Immature natural killer cell (primary cell): Measurements from ENCODE around the gene SDC3. TPM values are rescaled to one million over a fixed set of nuclear protein-coding genes. Genes with fewer than 3 reads are reported as not detected.
A peak's percentile ranks its signal among the peaks of the same experiment; 100 is the strongest.
"Not testable (repeated sequence)": the region's sequence is repeated elsewhere in the genome, so short reads cannot be mapped to it uniquely, and the experiment has no call there.

Experiments
- DNase-seq, 3 donors: peaks; one replicate each; pipeline ENCODE4 v3.0.0; 2022; ENCODE audit warnings: mixed read lengths in 1 of 3
- H3K27ac Mint-ChIP-seq, 6 donors: one replicate each; pipeline ENCODE4 v1.8.0; 2020; ENCODE audit warnings: mixed read lengths in 6 of 6, mild to moderate bottlenecking in 5 of 6, inconsistent platforms in 4 of 6, moderate library complexity in 3 of 6
- H3K27me3 Mint-ChIP-seq, 3 donors: one replicate each; pipeline ENCODE4 v1.8.0; 2020 to 2021; ENCODE audit warnings: low read depth in 3 of 3, mild to moderate bottlenecking in 3 of 3, mixed read lengths in 3 of 3, moderate library complexity in 3 of 3, inconsistent platforms in 1 of 3
- H3K36me3 Mint-ChIP-seq, 3 donors: one replicate each; pipeline ENCODE4 v1.8.0; 2020; ENCODE audit warnings: mixed read lengths in 3 of 3, inconsistent platforms in 2 of 3, mild to moderate bottlenecking in 2 of 3
- H3K4me1 Mint-ChIP-seq, 2 donors: one replicate each; pipeline ENCODE4 v1.8.0; 2020; ENCODE audit warnings: inconsistent platforms in 2 of 2, mild to moderate bottlenecking in 2 of 2, mixed read lengths in 2 of 2, moderate library complexity in 1 of 2
- H3K4me3 Mint-ChIP-seq, 5 donors: one replicate each; pipeline ENCODE4 v1.8.0; 2020; ENCODE audit warnings: mild to moderate bottlenecking in 5 of 5, mixed read lengths in 5 of 5, inconsistent platforms in 3 of 5, moderate library complexity in 3 of 5
- H3K9me3 Mint-ChIP-seq, 6 donors: one replicate each; pipeline ENCODE4 v1.8.0; 2020; ENCODE audit warnings: mild to moderate bottlenecking in 6 of 6, mixed read lengths in 6 of 6, inconsistent platforms in 4 of 6, moderate library complexity in 3 of 6
- polyA plus RNA-seq, 3 donors: library from polyadenylated mRNA; unstranded; fragments of 300-500 nt; fragmentation: Illumina TruSeq; gene quantifications; one replicate each; pipeline ENCODE4 v1.2.3, GENCODE V29; 2021

Gene SDC3
- polyA plus RNA-seq, 3 donors from 2014 or later: not detected

DNA sequence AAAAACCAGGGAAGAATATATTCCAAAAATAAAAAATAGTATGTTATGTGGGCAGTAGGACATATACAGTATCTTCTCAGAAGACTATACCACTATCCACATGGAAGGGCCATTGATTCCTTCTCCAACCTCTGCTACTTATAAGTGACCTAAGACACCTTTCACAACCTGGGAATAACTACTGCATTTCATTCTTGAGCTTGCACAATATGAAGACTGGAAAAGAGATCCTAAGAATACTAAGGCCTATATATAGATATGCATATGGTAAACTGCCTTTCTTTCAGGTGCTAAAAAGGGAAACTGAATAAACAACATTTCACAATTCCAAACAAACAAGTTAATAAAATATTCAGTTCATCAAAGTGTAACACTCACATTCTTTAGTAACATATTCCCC lies 32.0 kb upstream of the SDC3 start:
- no peaks in the 10 kb centered on the region for H3K9me3 Mint-ChIP-seq
- peaks cover 0 to 6% of the 10 kb centered on the region in 2 donors for H3K4me1 Mint-ChIP-seq
- no peak overlapping the region for H3K4me3 Mint-ChIP-seq
- DNase-seq: no peak
- H3K27ac Mint-ChIP-seq: no peak overlapping the region
- H3K27me3 Mint-ChIP-seq: peaks cover 0 to 2% (median 0%) of the 10 kb centered on the region in 3 donors
- H3K36me3 Mint-ChIP-seq: peaks cover 26 to 53% (median 42%) of the 10 kb centered on the region in 3 donors

DNA sequence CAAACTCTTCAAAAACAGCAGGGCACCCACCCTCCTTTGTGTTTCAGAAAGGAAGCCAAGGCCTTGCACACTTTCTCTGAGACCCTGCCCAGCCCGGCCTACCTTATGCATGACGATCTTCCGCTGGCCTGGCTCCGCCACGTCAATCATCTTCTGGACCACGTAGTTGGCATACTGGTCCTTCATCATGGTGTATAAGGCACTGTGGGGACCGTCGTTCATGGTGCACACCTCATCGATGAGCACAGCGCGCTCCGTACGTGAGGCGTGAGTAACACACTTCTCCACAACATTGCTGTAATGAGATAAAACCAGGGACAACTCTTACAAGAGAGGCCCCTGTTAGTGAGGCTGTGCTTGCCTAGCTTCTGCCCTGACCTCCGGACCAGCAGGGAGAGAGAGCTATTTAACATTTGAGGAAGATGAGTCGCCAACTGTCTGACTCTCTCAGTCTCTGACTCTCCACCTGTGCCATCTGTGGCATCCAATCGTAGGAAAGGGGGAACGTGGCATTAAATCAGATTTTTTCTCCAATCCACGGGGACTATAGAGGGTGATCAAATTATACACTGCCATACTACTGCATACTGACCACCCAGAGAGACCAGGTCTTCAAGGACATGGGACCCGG lies 28.1 kb upstream of the SDC3 start:
- Mint-ChIP-seq H3K4me1 (no peaks in the 10 kb centered on the region), H3K4me3 (no peak overlapping the region), H3K27ac (peak overlapping the region in 2 of 6 donors; percentile 5 to 21), H3K36me3 (peaks cover 8 to 43% (median 38%) of the 10 kb centered on the region in 3 donors), H3K9me3 (no peaks in the 10 kb centered on the region), H3K27me3 (peaks cover 0 to 10% (median 4%) of the 10 kb centered on the region in 3 donors)
- no peak for DNase-seq

DNA sequence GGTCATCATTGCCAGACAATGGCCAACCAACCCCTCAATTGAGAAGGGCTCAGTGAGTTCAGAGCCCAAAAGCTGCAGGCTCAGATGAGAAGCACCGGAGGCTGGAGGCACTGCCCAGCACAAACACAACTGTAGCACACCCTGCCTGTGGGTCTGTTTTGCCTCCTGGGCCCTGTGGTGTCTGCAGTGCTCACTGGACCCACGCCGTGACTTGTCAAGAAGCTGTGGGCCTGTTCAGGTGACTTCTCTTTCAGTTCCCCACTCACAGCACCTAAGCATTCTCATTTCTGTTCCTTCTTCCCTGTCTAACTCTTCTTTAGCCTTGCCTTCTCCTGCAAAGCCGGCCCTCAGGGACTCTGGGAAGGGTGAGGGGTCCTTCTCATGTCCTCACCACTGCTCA lies 27.2 kb upstream of the SDC3 start:
- not testable (repeated sequence) for DNase-seq, H3K4me3 Mint-ChIP-seq, H3K27ac Mint-ChIP-seq, H3K27me3 Mint-ChIP-seq, H3K9me3 Mint-ChIP-seq, H3K4me1 Mint-ChIP-seq
- peaks cover 8 to 42% (median 34%) of the 10 kb centered on the region in 3 donors for H3K36me3 Mint-ChIP-seq

DNA sequence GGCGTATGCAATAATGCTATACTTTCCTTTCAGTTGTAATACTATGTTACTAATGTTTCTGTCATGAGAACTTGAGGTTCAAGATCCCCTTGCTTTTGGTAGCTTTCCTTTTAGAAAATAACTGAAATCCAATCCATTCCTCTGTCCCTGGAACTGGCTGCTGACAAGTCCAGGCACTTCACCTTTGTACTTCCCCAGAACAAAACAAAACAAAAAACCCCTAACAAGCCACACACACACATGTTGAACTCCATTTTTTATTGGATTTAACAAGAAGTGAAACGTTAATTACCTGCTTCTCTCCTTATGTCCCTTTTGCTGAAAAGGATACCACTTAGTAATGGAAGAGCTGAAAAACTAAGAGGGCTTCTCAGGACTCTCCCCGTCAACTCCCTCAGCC lies 26.1 kb upstream of the SDC3 start:
- H3K4me1 Mint-ChIP-seq: peaks cover 1 to 2% of the 10 kb centered on the region in 2 donors
- H3K4me3 Mint-ChIP-seq: no peak overlapping the region
- H3K27me3 Mint-ChIP-seq: peaks cover 0 to 10% (median 10%) of the 10 kb centered on the region in 3 donors
- peak overlapping the region in 1 of 6 donors; percentile 31 for H3K27ac Mint-ChIP-seq
- no peaks in the 10 kb centered on the region for H3K9me3 Mint-ChIP-seq
- H3K36me3 Mint-ChIP-seq: peaks cover 8 to 37% (median 31%) of the 10 kb centered on the region in 3 donors
- DNase-seq: no peak

DNA sequence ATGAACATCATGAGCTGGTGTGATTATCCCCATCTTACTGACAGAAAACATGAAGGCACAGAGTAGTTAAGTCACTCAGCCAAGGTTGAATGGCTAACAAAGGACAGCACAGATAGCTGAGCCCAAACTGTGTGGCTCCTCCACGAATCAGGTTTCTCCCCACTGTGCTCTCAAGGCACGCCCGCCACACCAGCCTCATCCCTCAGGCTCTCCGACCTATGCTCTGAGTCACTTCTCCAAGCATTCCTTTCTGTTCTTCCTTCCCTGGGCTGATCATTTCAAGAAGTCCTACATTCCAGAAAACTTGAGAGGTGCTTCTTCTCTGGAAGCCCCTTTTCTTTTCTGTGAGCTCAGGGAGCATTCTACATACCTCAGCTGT lies 25.3 kb upstream of the SDC3 start:
- no peaks in the 10 kb centered on the region for H3K9me3 Mint-ChIP-seq
- H3K36me3 Mint-ChIP-seq: peaks cover 8 to 35% (median 30%) of the 10 kb centered on the region in 3 donors
- H3K4me1 Mint-ChIP-seq: peaks cover 9% of the 10 kb centered on the region in 2 donors
- H3K4me3 Mint-ChIP-seq: no peak overlapping the region
- DNase-seq: no peak
- H3K27ac Mint-ChIP-seq: peak overlapping the region in 2 of 6 donors; percentile 11 to 18
- peaks cover 0 to 10% (median 10%) of the 10 kb centered on the region in 3 donors for H3K27me3 Mint-ChIP-seq

DNA sequence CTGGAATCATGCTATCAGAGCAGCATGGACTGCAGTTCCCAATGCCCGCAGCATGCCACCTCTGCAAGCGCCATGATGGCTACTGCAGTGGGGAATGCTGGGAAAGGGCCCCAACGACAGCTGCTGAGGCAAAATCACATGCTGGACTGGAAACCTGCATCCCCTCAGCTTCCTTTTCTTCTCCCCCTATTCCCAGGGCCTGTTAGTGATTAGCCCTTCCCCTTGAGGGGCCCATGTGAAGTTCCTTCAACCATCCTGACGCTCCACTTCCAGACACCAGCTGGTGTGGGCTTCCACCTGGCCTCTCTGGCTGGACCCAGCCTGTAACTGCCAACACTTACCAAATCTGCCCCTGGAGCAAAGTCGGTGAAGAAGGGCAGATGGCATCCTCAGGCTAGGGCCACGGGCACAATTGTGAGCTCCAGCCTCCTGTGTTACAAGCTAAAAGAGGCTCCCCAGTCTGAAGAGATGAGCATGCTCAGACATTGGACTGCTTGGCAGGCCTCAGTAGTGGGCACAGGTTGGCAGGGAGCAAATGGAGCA lies 22.1 kb upstream of the SDC3 start:
- DNase-seq: no peak
- H3K36me3 Mint-ChIP-seq: peaks cover 0 to 23% (median 22%) of the 10 kb centered on the region in 3 donors
- H3K4me1 Mint-ChIP-seq: peaks cover 15% of the 10 kb centered on the region in 2 donors
- no peak overlapping the region for H3K4me3 Mint-ChIP-seq
- peak overlapping the region in 2 of 6 donors; percentile 46 to 67 for H3K27ac Mint-ChIP-seq
- peaks cover 0 to 10% (median 8%) of the 10 kb centered on the region in 3 donors for H3K27me3 Mint-ChIP-seq
- no peaks in the 10 kb centered on the region for H3K9me3 Mint-ChIP-seq

DNA sequence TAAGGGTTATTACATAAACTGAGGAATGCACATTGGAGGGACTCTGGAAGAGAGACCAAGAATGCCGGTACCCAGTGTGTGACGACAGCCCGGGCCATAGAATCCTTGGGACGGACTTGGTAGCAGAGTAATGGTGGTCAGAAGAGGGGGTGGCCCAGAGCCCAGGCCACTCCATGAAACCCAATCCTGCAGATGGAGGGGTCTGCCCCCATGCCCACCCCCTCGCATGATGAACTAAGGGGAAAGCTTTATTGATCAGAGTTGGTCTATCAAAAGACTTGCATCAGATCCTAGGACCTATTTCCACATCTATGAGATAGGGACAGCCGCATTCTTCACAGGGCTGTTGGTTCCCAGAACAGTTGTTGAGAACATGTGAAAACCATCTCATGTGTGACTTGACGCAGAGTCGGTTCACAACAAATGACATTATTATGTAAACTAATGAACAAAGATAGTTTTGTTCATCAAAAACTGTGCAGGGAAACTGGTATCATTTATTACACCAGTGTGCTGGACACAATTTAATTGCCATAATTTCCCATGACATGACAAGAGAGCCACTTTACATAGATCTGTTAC lies 21.5 kb upstream of the SDC3 start:
- no peak for DNase-seq
- H3K4me3 Mint-ChIP-seq: no peak overlapping the region
- peaks cover 0 to 22% (median 17%) of the 10 kb centered on the region in 3 donors for H3K36me3 Mint-ChIP-seq
- H3K27ac Mint-ChIP-seq: peak overlapping the region in 4 of 6 donors; percentile 17 to 86 (median 68)
- no peaks in the 10 kb centered on the region for H3K9me3 Mint-ChIP-seq
- H3K27me3 Mint-ChIP-seq: peaks cover 0 to 10% (median 6%) of the 10 kb centered on the region in 3 donors
- peaks cover 15% of the 10 kb centered on the region in 2 donors for H3K4me1 Mint-ChIP-seq

DNA sequence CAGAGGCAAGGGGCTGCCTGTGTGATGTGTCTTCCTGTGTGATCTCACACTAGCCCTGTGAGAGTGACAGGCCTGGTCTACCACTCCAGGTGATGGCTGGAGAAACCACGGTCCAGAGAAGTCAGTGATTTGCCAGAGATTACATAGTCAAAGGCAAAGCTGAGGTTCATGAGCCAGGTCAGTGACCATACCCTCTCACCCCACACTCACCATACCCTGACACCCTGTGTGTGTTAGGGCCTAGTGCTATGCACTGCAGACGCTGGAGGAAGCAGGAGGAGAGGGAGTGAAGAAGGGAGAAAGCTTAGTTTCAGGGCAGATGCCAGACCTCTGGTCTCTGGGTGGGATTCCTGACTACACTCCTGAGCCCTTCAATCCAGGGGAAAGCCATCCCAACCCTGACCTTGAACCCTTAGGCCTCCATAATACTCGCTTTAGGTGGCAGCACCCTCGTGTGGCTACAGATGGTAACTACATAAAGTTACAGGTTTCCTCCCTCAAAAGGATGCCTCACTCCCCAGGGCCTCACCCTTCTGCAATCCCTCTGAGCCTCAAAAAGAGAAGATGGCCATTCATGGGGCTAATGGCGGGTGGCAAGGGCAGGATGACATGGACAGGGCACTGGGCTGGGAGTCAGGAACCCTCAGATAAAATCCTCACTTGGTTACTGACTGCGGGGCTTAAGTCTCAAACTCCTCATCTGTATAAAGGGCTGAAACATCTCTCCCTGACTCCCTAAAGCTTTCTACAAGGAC lies 20.8 kb upstream of the SDC3 start:
- peak overlapping the region in 3 of 5 donors; percentile 3 to 21 (median 18) for H3K4me3 Mint-ChIP-seq
- peak; percentile 57 to 60 (median 59) for DNase-seq
- H3K9me3 Mint-ChIP-seq: no peaks in the 10 kb centered on the region
- peaks cover 0 to 10% (median 3%) of the 10 kb centered on the region in 3 donors for H3K27me3 Mint-ChIP-seq
- peaks cover 0 to 15% (median 12%) of the 10 kb centered on the region in 3 donors for H3K36me3 Mint-ChIP-seq
- H3K27ac Mint-ChIP-seq: peak overlapping the region; percentile 40 to 87 (median 78)
- H3K4me1 Mint-ChIP-seq: peaks cover 15% of the 10 kb centered on the region in 2 donors

DNA sequence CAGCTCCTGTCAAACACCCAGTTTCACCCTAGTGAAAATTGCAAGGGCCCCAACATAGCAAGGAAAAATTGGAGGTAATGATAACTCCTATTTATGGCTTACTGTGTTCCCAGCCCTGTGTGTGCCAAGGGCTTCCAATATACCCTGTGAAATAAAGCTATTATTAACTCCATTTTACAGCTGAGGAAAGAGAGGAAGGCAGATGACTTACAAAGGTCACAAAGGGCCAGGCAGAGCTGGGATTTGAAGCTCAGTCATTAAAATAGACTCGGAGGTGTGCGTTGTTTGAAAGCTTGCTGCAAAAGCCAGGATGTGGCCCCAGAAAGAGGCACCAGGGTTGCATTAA lies 20.2 kb upstream of the SDC3 start:
- Mint-ChIP-seq H3K4me3 (peak overlapping the region in 3 of 5 donors; percentile 3 to 33 (median 21)), H3K4me1 (peaks cover 15% of the 10 kb centered on the region in 2 donors), H3K9me3 (no peaks in the 10 kb centered on the region), H3K36me3 (peaks cover 0 to 10% (median 7%) of the 10 kb centered on the region in 3 donors), H3K27ac (peak overlapping the region; percentile 40 to 87 (median 78)), H3K27me3 (peaks cover 0 to 10% (median 3%) of the 10 kb centered on the region in 3 donors)
- no peak for DNase-seq

DNA sequence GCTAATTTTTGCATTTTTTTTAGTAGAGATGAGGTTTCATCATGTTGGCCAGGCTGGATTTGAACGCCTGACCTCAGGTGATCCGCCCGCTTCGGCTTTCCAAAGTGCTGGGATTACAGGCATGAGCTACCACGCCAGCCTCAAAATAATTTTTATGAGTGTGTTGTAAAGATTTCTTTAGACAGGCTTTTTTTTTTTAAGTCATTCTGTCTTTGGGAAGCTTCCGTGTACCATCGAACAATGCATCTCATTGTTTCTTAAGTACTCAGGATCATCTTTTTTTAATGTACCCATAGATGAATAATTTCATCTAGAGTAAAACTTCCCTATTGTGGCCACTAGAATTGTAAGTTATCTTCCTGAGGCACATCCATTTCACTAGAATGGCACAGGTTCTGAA lies 19.6 kb upstream of the SDC3 start:
- peaks cover 15% of the 10 kb centered on the region in 2 donors for H3K4me1 Mint-ChIP-seq
- peaks cover 0 to 9% (median 7%) of the 10 kb centered on the region in 3 donors for H3K36me3 Mint-ChIP-seq
- peaks cover 0 to 9% (median 6%) of the 10 kb centered on the region in 3 donors for H3K27me3 Mint-ChIP-seq
- H3K9me3 Mint-ChIP-seq: no peaks in the 10 kb centered on the region
- no peak overlapping the region for H3K4me3 Mint-ChIP-seq
- peak overlapping the region in 2 of 6 donors; percentile 40 to 70 for H3K27ac Mint-ChIP-seq
- no peak for DNase-seq

DNA sequence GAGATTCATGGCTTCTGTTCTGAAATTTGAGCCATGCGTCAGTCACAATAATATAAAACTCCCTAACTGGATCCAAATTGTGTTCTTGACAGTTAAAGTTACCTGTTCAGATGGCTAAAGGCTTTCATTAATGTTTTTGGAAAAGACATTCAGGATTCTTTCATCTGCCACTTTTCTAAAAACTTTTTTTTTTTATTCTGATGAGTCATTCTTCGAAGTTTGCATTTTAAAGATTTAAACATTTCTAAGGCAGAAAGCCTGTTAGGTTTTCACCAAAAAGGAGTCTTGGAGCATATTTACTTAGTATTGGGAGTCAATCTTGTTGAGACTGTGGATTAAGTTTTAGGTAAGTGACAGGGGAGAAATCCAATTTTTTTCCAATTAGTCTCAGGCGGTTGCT lies 18.9 kb upstream of the SDC3 start:
- H3K4me3 Mint-ChIP-seq: no peak overlapping the region
- H3K36me3 Mint-ChIP-seq: peaks cover 0 to 4% (median 4%) of the 10 kb centered on the region in 3 donors
- DNase-seq: no peak
- no peaks in the 10 kb centered on the region for H3K9me3 Mint-ChIP-seq
- H3K27ac Mint-ChIP-seq: no peak overlapping the region
- H3K4me1 Mint-ChIP-seq: peaks cover 15% of the 10 kb centered on the region in 2 donors
- peaks cover 0 to 6% (median 2%) of the 10 kb centered on the region in 3 donors for H3K27me3 Mint-ChIP-seq

DNA sequence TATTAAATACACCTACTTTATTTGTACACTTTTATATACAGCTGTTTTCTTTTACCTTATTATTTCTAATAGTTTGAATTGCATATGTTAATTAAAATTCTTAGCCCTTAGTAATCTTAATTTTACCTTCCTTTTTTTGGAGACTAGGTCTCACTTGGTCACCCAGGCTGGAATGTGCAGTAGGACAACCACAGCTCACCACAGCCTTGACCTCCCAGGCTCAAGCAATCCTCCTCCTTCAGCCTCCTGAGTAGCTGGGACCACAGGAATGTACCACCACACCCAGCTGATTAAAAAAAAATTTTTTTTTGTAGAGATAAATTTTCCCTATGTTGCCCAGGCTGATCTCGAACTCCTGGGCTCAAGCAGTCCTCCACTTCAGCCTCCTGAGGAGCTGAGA lies 15.0 kb upstream of the SDC3 start:
- no peaks in the 10 kb centered on the region for H3K36me3 Mint-ChIP-seq
- H3K9me3 Mint-ChIP-seq: no peaks in the 10 kb centered on the region
- H3K27ac Mint-ChIP-seq: no peak overlapping the region
- peaks cover 0 to 4% (median 0%) of the 10 kb centered on the region in 3 donors for H3K27me3 Mint-ChIP-seq
- no peak overlapping the region for H3K4me3 Mint-ChIP-seq
- H3K4me1 Mint-ChIP-seq: peaks cover 3% of the 10 kb centered on the region in 2 donors
- no peak for DNase-seq

DNA sequence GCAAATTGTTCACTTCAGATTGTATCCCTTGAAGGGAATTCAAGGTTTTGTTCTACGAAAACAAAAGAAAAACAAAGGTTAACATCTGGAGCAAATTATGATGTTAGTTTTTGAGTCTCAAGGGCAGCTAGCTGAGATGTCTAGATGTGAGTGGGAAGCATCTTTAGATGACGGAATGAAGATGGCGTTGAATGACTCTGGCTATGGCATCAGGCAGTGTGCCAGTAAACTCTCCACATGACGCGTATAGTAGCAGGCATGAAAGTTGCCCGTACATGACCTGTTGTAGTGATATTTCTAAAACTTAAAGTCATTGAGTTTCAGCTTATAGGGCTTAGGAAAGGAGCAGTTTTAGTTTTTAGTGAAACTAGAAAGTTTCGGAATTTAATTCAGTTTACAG lies 12.3 kb upstream of the SDC3 start:
- no peaks in the 10 kb centered on the region for H3K36me3 Mint-ChIP-seq
- no peak overlapping the region for H3K4me3 Mint-ChIP-seq

More for the DNA sequence above, 12.3 kb upstream of the SDC3 start:
- no peaks in the 10 kb centered on the region for H3K4me1 Mint-ChIP-seq
- H3K27ac Mint-ChIP-seq: no peak overlapping the region
- DNase-seq: no peak
- H3K9me3 Mint-ChIP-seq: no peaks in the 10 kb centered on the region
- peaks cover 0 to 4% (median 0%) of the 10 kb centered on the region in 3 donors for H3K27me3 Mint-ChIP-seq
